Naive B cell (primary cell): Measurements from ENCODE around the gene ALG14. TPM values are rescaled to one million over a fixed set of nuclear protein-coding genes. Genes with fewer than 3 reads are reported as not detected.

Experiments
- ATAC-seq, 2 donors: fragments of 150-1000 bp; cut with Tn5 transposase; 2 replicates each; pipeline ENCODE4 v1.10.0; 2021; ENCODE audit warnings: low read depth in 2 of 2, mild to moderate bottlenecking in 2 of 2, moderate library complexity in 2 of 2
- DNase-seq: peaks from one replicate; pipeline ENCODE4 v3.0.0; 2022
- H3K27ac Mint-ChIP-seq, 6 donors: one replicate each; pipeline ENCODE4 v1.8.0; 2020 to 2022; ENCODE audit warnings: mild to moderate bottlenecking in 6 of 6, mixed read lengths in 6 of 6, moderate library complexity in 5 of 6, inconsistent platforms in 2 of 6
- H3K27me3 Mint-ChIP-seq, 3 donors: one replicate each; pipeline ENCODE4 v1.8.0; 2021 to 2022; ENCODE audit warnings: mixed read lengths in 3 of 3, mild to moderate bottlenecking in 1 of 3
- H3K36me3 Mint-ChIP-seq, 2 donors: one replicate each; pipeline ENCODE4 v1.8.0; 2020 to 2022; ENCODE audit warnings: mixed read lengths in 2 of 2, inconsistent platforms in 1 of 2, mild to moderate bottlenecking in 1 of 2
- H3K4me1 Mint-ChIP-seq, 3 donors: one replicate each; pipeline ENCODE4 v1.8.0; 2020 to 2022; ENCODE audit warnings: mixed read lengths in 3 of 3, inconsistent platforms in 1 of 3, mild to moderate bottlenecking in 1 of 3, moderate library complexity in 1 of 3
- H3K4me3 Mint-ChIP-seq, 8 donors: one replicate each; pipeline ENCODE4 v1.8.0; 2020 to 2022; ENCODE audit warnings: mild to moderate bottlenecking in 8 of 8, mixed read lengths in 8 of 8, moderate library complexity in 8 of 8, inconsistent platforms in 2 of 8
- H3K9me3 Mint-ChIP-seq, 7 donors: one replicate each; pipeline ENCODE4 v1.8.0; 2020 to 2022; ENCODE audit warnings: mixed read lengths in 7 of 7, mild to moderate bottlenecking in 5 of 7, inconsistent platforms in 2 of 7, moderate library complexity in 1 of 7
- polyA plus RNA-seq, 6 donors: library from polyadenylated mRNA; unstranded; fragments of 300-500 nt; fragmentation: Illumina TruSeq; gene quantifications; one replicate each; pipeline ENCODE4 v1.2.3, GENCODE V29; 2021; ENCODE audit warnings: low read depth in 6 of 6

The ALG14 gene
- polyA plus RNA-seq, 6 donors from 2014 or later: 1.5 to 20.7 (median 6.0) TPM

DNA sequence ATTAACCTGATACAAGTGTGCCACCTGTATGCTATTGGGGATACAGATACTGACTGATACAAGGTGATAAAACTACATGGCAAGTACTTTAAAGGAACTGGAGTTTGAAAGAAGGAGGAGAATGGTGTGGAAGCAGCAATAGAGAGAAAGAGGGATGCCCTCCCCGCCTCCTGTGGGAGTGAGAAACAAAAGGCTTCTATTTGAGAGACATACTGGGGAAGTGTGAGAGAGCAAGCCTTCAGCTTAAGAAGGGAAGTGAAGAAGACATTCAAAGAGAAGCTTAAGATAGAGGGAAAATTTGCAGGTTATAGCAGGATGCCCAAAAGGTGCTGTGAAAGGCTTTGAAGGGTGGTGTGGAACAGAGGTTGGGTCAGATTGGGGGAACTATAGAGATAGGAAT is 7.7 kb upstream of the ALG14 start:
- Mint-ChIP-seq H3K27me3 (peaks cover 6 to 15% (median 7%) of the 10 kb centered on the region in 3 donors), H3K27ac (no peak overlapping the region), H3K9me3 (no peaks in the 10 kb centered on the region), H3K4me1 (peaks cover 0 to 6% (median 5%) of the 10 kb centered on the region in 3 donors), H3K4me3 (no peak overlapping the region), H3K36me3 (no peaks in the 10 kb centered on the region)
- ATAC-seq: no peak
- no peak for DNase-seq

DNA sequence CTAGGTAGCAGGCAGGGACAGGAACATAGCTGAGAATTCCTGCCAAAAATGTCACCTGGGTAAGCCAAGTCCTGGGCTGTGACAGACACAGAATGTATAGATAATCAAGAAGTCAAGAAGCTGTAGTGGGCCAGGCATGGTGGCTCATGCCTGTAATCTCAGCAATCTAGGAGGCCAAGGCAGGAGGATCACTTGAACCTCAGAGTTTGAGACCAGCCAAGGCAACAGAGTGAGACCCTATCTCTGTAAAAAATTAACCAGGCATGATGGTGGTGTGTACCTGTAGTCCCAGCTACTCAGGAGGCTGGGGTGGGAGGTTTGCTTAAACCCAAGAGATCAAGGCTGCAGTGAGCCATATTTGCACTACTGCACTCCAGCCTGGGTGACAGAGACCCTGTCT is 3.3 kb upstream of the ALG14 start:
- Mint-ChIP-seq H3K9me3 (no peaks in the 10 kb centered on the region), H3K4me3 (no peak overlapping the region), H3K27ac (no peak overlapping the region), H3K27me3 (peaks cover 0 to 13% (median 0%) of the 10 kb centered on the region in 3 donors), H3K4me1 (peaks cover 8 to 23% (median 10%) of the 10 kb centered on the region in 3 donors), H3K36me3 (no peaks in the 10 kb centered on the region)
- no peak for ATAC-seq
- no peak for DNase-seq

DNA sequence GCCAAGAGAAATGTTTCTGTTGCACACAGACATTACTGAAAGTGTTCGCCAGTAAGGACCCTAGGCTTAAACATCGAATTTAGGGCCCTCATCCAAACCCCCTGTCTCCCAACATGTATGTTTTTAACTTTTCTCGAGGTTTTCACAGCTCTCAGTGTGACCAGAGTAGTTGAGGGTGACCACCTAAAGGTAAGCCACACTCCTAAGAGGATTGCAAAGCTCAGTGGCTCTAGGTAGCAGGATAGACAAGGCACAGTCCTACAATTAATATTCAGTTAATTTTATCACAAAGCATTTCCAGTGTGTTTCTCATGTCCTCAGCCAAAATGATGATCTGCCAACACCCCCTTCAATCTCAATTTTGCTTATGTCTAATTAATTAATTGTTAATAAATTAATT is 695 bp upstream of the ALG14 start:
- H3K36me3 Mint-ChIP-seq: no peaks in the 10 kb centered on the region
- H3K4me3 Mint-ChIP-seq: peak overlapping the region; percentile 89 to 100 (median 99)
- H3K4me1 Mint-ChIP-seq: peaks cover 8 to 23% (median 10%) of the 10 kb centered on the region in 3 donors
- H3K9me3 Mint-ChIP-seq: no peaks in the 10 kb centered on the region
- peaks cover 0 to 13% (median 0%) of the 10 kb centered on the region in 3 donors for H3K27me3 Mint-ChIP-seq
- ATAC-seq (no peak), DNase-seq (no peak)
- H3K27ac Mint-ChIP-seq: peak overlapping the region in 5 of 6 donors; percentile 53 to 99 (median 98)

DNA sequence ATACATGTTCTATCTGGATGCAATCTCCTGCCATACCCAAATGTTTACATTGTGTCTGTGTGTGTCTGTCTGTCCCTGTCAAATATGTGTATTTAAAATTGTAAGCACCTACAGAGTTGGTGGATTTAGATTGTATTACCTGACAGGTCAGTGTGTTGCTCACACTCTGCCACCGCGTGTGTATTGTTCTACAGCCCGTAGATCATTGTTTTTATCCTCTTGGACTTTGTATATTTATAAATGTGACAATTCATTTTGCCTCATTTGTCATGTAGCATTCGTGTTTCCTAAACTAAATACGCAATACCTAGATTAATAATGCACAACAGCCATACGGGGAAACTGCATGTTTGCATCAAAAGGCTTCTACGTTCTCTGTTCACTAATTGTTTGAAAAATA is 634 bp downstream of the ALG14 start:
- H3K4me3 Mint-ChIP-seq: peak overlapping the region; percentile 89 to 100 (median 99)
- peak overlapping the region; percentile 92 to 99 (median 98) for H3K27ac Mint-ChIP-seq
- ATAC-seq (no peak), DNase-seq (no peak)
- no peaks in the 10 kb centered on the region for H3K36me3 Mint-ChIP-seq
- H3K27me3 Mint-ChIP-seq: peaks cover 0 to 13% (median 0%) of the 10 kb centered on the region in 3 donors
- H3K9me3 Mint-ChIP-seq: no peaks in the 10 kb centered on the region
- peaks cover 10 to 23% (median 11%) of the 10 kb centered on the region in 3 donors for H3K4me1 Mint-ChIP-seq

DNA sequence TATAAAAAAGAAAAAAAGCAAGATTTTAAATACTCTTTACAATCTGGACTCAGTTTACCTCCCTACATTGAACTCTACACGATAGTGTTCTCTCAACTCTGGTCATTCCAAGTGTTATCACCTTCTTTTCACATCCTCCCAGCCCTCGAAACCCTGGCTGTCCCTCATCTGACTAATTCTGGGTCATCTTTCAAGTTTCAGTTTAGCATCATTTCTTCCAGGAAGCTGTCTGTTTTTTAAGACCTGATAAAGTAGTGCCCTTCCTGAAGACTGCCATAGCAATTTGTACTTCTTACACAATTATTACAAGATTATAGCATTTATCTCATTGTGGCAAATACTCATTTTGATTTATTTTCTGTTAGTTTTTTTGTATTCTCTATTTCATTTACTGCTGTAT is 1.2 kb downstream of the ALG14 start:
- DNase-seq (no peak), ATAC-seq (no peak)
- peaks cover 10 to 23% (median 11%) of the 10 kb centered on the region in 3 donors for H3K4me1 Mint-ChIP-seq
- peaks cover 0 to 13% (median 0%) of the 10 kb centered on the region in 3 donors for H3K27me3 Mint-ChIP-seq
- H3K27ac Mint-ChIP-seq: peak overlapping the region in 2 of 6 donors; percentile 92 to 95
- H3K4me3 Mint-ChIP-seq: peak overlapping the region in 7 of 8 donors; percentile 40 to 100 (median 99)
- H3K9me3 Mint-ChIP-seq: no peaks in the 10 kb centered on the region
- no peaks in the 10 kb centered on the region for H3K36me3 Mint-ChIP-seq

DNA sequence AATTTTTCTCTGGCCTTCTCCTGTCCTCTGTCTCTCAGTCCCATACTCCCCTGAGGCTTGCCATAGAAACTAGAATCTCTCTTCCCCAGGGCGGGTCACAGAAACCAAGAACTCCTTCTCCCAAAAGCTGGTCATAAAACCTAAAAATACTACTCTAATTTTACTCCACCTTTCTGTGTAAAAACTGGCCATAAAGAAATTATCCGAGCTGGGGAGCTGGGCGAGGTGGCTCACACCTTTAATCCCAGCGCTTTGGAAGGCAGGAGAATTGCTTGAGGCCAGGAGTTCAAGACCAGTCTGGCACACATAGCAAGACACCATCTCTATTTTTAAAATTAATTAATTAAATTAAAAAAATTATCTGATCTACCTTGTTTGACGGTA is 3.0 kb downstream of the ALG14 start:
- Mint-ChIP-seq H3K9me3 (no peaks in the 10 kb centered on the region), H3K27me3 (peaks cover 0 to 5% (median 0%) of the 10 kb centered on the region in 3 donors)
- ATAC-seq: no peak

DNA sequence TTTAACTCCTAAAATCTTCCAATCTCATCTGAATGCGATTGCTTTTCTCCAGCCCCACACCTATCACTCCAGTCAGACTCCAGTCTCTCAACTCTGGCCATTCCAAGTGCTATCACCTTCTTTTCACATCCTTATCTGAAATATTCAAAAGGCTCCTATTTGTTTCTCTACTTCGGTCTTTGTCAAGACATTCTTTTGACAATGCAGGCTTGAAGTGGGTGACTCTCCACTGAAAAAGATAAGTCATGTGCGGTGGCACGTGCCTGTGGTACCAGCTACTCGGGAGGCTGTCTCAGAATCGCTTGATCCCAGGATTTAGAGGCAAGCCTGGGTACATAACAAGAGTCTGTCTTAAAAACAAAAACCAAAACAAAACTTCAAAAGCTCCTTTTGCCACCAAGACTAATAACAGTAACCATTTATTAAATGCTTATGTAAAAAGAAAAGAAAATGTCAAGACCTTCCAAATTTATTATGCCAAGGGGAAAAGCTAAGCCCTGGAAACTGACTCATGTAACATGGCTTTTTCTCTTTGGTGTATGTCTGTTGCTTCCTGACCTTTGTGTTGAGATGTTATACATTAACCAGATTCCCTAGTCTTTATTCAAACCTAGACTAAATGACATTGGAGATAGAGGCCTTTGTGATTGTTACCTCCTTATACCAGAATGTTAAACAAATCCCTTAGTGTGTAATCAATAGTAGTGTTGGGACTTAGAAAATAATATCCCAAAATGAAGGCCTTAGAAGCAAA is 3.6 kb downstream of the ALG14 start:
- peaks cover 0 to 2% (median 0%) of the 10 kb centered on the region in 7 donors for H3K9me3 Mint-ChIP-seq
- H3K27ac Mint-ChIP-seq: no peak overlapping the region
- ATAC-seq (no peak), DNase-seq (no peak)
- peaks cover 0 to 5% (median 0%) of the 10 kb centered on the region in 3 donors for H3K27me3 Mint-ChIP-seq
- peak overlapping the region in 1 of 8 donors; percentile 31 for H3K4me3 Mint-ChIP-seq
- H3K36me3 Mint-ChIP-seq: peaks cover 2 to 3% of the 10 kb centered on the region in 2 donors
- peaks cover 10 to 23% (median 11%) of the 10 kb centered on the region in 3 donors for H3K4me1 Mint-ChIP-seq

More for the DNA sequence above, 3.0 kb downstream of the ALG14 start:
- Mint-ChIP-seq H3K4me1 (peaks cover 10 to 23% (median 11%) of the 10 kb centered on the region in 3 donors), H3K36me3 (no peaks in the 10 kb centered on the region), H3K4me3 (peak overlapping the region in 1 of 8 donors; percentile 13), H3K27ac (peak overlapping the region in 1 of 6 donors; percentile 57)
- no peak for DNase-seq

DNA sequence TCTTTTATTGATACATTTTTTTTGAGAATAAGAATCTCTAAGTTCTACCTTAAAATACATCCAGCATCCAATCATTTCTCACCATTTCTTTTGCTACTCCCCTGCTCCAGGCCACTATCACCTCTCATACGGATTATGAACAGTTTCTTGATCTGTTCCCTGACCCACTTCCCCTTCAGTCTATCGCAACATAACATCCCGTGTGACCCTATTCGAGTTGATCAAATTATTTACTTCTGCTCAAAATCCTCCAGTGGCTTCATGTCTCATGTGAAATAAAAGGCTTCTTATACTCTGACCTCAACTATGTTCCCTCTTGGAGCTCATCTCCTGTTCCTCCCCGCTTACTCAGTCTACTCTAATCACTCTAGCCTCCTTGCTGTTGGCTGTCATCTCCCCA is 5.2 kb downstream of the ALG14 start:
- Mint-ChIP-seq H3K27ac (peak overlapping the region in 3 of 6 donors; percentile 6 to 63 (median 24)), H3K27me3 (peaks cover 0 to 2% (median 0%) of the 10 kb centered on the region in 3 donors), H3K36me3 (peaks cover 16 to 17% of the 10 kb centered on the region in 2 donors), H3K4me3 (peak overlapping the region in 1 of 8 donors; percentile 13), H3K4me1 (peaks cover 10 to 16% (median 11%) of the 10 kb centered on the region in 3 donors), H3K9me3 (peaks cover 0 to 3% (median 0%) of the 10 kb centered on the region in 7 donors)
- no peak for DNase-seq
- no peak for ATAC-seq

DNA sequence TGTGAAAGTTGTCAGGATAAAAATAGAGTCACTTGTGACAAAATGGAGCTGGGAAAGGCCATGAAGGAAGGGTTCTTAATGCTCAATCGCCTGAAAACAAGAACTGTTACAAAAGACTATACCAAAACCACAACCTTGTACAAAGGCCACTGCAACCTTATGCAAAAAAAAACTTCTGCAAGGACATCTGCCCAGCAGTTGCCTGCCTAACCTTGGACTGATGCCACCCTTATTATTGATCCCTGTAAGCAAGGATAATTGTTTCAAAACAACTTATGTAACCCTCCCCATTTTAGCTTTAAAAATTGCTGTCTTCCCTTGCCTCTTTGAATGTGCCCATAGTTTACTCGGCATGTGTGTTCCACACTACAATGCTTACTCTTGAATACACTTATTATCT is 5.7 kb downstream of the ALG14 start:
- no peak overlapping the region for H3K4me3 Mint-ChIP-seq
- peaks cover 0 to 3% (median 0%) of the 10 kb centered on the region in 7 donors for H3K9me3 Mint-ChIP-seq
- no peak for ATAC-seq
- H3K27me3 Mint-ChIP-seq: no peaks in the 10 kb centered on the region
- DNase-seq: no peak
- H3K4me1 Mint-ChIP-seq: peaks cover 9 to 11% (median 9%) of the 10 kb centered on the region in 3 donors
- H3K36me3 Mint-ChIP-seq: peaks cover 19% of the 10 kb centered on the region in 2 donors
- no peak overlapping the region for H3K27ac Mint-ChIP-seq

DNA sequence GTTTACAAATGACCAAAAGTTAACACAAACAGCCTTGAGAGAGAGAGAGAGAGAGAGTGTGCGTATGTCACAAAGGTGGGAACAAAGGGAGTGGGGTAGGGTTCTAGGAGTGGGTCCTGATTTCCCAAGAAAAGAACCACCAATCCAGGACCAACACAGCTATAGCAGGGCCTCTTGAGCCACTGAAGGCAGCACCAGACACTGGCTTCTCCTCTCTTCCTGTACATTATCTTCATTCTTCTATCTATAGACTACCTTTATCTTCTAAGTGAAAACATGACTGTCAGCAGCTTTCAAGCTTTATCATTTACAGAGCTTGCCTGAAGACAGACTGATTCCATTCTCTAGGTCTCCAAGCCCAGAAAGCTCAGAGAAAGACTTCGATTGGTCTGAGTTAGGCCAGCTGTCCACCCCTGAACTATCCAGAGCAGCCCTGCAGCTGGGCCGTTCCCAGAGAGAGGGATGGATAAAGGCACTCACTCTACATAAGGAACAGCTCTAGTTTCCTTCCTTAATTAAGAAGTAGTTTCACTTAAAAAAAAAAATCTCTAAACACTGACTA is 11.2 kb downstream of the ALG14 start:
- Mint-ChIP-seq H3K9me3 (peaks cover 0 to 3% (median 0%) of the 10 kb centered on the region in 7 donors), H3K27me3 (no peaks in the 10 kb centered on the region), H3K4me3 (no peak overlapping the region), H3K36me3 (peaks cover 19 to 23% of the 10 kb centered on the region in 2 donors), H3K27ac (no peak overlapping the region), H3K4me1 (peaks cover 0 to 2% (median 0%) of the 10 kb centered on the region in 3 donors)
- ATAC-seq (no peak), DNase-seq (no peak)

DNA sequence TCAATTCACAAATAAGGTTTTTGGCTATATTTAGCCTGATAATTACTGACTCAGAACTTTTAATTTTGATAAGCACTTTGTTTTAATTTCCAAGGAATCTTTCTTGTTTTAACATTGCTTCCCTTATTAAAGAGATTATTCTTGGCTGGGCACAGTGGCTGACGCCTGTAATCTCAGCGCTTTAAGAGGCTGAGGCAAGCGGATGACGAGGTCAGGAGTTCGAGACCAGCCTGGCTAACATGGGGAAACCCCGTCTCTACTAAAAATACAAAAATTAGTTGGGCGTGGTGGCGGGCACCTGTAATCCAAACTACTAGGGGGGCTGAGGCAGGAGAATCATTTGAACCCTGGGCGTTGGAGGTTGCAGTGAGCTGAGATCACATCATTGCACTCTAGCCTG is 13.8 kb downstream of the ALG14 start:
- Mint-ChIP-seq H3K27me3 (no peaks in the 10 kb centered on the region), H3K4me3 (no peak overlapping the region), H3K9me3 (peaks cover 0 to 4% (median 0%) of the 10 kb centered on the region in 7 donors), H3K27ac (peak overlapping the region in 1 of 6 donors; percentile 47), H3K4me1 (peaks cover 0 to 2% (median 0%) of the 10 kb centered on the region in 3 donors), H3K36me3 (peaks cover 16 to 24% of the 10 kb centered on the region in 2 donors)
- no peak for ATAC-seq
- no peak for DNase-seq

DNA sequence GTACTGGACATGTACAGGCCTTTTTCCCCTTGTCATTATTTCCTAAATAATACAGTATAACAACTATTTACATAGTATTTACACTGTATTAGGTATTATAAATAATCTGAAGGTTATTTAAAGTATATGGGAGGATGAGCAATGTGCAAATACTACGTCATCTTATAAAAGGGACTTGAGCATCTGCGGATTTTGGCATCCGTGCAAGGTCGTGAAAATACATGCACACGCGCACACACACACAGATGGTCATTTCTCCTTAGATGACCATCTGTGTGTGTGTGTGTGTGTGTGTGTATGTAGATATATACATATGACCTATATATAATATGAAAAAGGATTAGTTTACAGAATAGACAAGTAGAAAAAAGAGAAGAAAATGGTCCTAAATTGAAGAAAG is 15.4 kb downstream of the ALG14 start:
- ATAC-seq: no peak
- H3K4me1 Mint-ChIP-seq: peaks cover 0 to 2% (median 0%) of the 10 kb centered on the region in 3 donors
- H3K36me3 Mint-ChIP-seq: peaks cover 0 to 11% of the 10 kb centered on the region in 2 donors
- H3K4me3 Mint-ChIP-seq: no peak overlapping the region
- no peaks in the 10 kb centered on the region for H3K27me3 Mint-ChIP-seq
- H3K27ac Mint-ChIP-seq: no peak overlapping the region
- H3K9me3 Mint-ChIP-seq: peaks cover 0 to 4% (median 0%) of the 10 kb centered on the region in 7 donors
- no peak for DNase-seq

DNA sequence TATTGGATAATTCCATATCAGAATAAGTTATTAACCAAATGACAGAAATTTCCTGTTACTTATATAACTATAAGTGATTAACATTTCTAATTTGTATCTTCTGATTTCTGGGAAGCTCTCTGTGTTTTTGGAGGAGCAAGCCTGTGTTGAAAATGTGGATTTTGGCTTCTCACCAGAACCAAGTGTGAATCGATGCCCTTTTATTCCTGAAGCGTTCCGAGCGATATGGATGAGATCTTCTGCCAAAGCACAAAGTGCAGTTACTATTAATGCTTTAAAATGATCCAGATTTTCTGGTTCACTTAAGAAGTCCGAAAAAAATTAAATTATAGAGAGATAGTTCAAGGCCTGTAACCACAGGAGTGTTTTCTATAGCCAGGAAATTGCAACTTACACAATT is 22.8 kb downstream of the ALG14 start:
- H3K36me3 Mint-ChIP-seq: peaks cover 0 to 5% of the 10 kb centered on the region in 2 donors
- no peak overlapping the region for H3K4me3 Mint-ChIP-seq
- ATAC-seq: no peak
- no peak overlapping the region for H3K27ac Mint-ChIP-seq
- no peaks in the 10 kb centered on the region for H3K4me1 Mint-ChIP-seq
- no peak for DNase-seq
- no peaks in the 10 kb centered on the region for H3K9me3 Mint-ChIP-seq
- H3K27me3 Mint-ChIP-seq: no peaks in the 10 kb centered on the region

DNA sequence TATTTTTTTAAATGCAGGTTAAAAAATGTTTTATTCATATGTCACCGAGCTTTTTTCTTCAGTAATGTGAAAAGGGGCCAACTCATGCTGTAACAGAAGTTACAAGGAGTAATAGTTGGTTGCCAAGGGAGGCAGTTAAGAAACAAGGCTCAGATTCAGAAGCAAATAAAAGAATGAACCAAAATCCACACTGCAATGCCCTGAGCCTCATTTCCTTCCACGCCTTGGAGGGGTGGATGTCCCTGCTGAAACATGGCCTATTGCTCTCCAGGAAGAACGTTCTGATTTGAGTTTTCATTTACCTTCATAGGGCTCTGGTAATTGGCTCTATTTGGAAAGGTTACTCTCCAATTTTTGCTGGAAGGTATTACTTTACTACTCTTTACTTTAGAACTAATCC is 24.4 kb downstream of the ALG14 start:
- H3K9me3 Mint-ChIP-seq: no peaks in the 10 kb centered on the region

More for the DNA sequence above, 24.4 kb downstream of the ALG14 start:
- H3K27me3 Mint-ChIP-seq: no peaks in the 10 kb centered on the region
- ATAC-seq (no peak), DNase-seq (no peak)
- H3K4me3 Mint-ChIP-seq: no peak overlapping the region
- no peaks in the 10 kb centered on the region for H3K4me1 Mint-ChIP-seq
- no peak overlapping the region for H3K27ac Mint-ChIP-seq
- no peaks in the 10 kb centered on the region for H3K36me3 Mint-ChIP-seq
